Nephron progenitor cell (in vitro differentiated cells): ENCODE data around the gene BRD3.

Source experiments
- DNase-seq: peaks from one replicate; pipeline ENCODE4 v3.0.0; 2021
- H3K27ac Mint-ChIP-seq: 2 replicates; pipeline ENCODE4 v1.8.0; 2021; ENCODE audit warnings: mild to moderate bottlenecking, moderate library complexity, mixed read lengths
- H3K27me3 Mint-ChIP-seq: 2 replicates; pipeline ENCODE4 v1.8.0; 2021; ENCODE audit warnings: mild to moderate bottlenecking, low read depth, mixed read lengths; ENCODE audit not compliant: poor library complexity
- H3K36me3 Mint-ChIP-seq: 2 replicates; pipeline ENCODE4 v1.8.0; 2021; ENCODE audit warnings: low read depth, mixed read lengths
- H3K4me1 Mint-ChIP-seq: 2 replicates; pipeline ENCODE4 v1.8.0; 2021; ENCODE audit warnings: mixed read lengths
- H3K4me3 Mint-ChIP-seq: 2 replicates; pipeline ENCODE4 v1.8.0; 2021; ENCODE audit warnings: mild to moderate bottlenecking, moderate library complexity, mixed read lengths
- H3K9me3 Mint-ChIP-seq: 2 replicates; pipeline ENCODE4 v1.8.0; 2021; ENCODE audit warnings: mild to moderate bottlenecking, moderate library complexity, mixed read lengths
- TF ChIP-seq, protein P1 (sequence below): fragments of 200-600 bp; sonication (generic); IDR thresholded peaks from 2 replicates; pipeline ENCODE4 v1.5.0; 2021; ENCODE audit warnings: antibody characterized with exemption

The BRD3 gene

GRCh38 chr9:133981958-133982681 is 85.7 kb downstream of the BRD3 start:
- Mint-ChIP-seq H3K4me1 (peaks cover 79% of the 10 kb centered on the region), H3K36me3 (no peaks in the 10 kb centered on the region), H3K4me3 (no peak overlapping the region), H3K9me3 (no peaks in the 10 kb centered on the region), H3K27me3 (peaks cover 3% of the 10 kb centered on the region), H3K27ac (no peak overlapping the region)
- DNase-seq: no peak
- TF ChIP-seq, protein P1, sequence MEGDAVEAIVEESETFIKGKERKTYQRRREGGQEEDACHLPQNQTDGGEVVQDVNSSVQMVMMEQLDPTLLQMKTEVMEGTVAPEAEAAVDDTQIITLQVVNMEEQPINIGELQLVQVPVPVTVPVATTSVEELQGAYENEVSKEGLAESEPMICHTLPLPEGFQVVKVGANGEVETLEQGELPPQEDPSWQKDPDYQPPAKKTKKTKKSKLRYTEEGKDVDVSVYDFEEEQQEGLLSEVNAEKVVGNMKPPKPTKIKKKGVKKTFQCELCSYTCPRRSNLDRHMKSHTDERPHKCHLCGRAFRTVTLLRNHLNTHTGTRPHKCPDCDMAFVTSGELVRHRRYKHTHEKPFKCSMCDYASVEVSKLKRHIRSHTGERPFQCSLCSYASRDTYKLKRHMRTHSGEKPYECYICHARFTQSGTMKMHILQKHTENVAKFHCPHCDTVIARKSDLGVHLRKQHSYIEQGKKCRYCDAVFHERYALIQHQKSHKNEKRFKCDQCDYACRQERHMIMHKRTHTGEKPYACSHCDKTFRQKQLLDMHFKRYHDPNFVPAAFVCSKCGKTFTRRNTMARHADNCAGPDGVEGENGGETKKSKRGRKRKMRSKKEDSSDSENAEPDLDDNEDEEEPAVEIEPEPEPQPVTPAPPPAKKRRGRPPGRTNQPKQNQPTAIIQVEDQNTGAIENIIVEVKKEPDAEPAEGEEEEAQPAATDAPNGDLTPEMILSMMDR: no peak

DNA sequence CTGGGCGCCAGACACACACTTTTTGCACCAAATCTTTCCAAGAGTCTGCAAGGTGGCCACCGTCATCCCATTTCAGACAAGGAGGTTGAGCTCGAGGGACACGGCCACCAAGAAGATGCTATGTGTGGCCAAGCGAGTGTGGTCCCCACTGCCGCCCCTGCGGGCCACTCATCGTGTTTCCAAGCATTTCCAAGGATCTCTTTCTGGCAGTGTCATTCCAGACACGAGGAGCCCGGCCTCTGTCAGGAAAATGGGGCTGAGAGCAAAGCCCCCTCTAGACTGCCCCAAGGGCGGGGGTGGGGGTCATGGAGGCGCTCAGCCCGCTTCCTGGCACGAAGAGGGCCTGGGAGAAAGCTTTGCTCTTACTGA is 86.3 kb downstream of the BRD3 start:
- Mint-ChIP-seq H3K4me3 (no peak overlapping the region), H3K27me3 (peaks cover 3% of the 10 kb centered on the region), H3K27ac (no peak overlapping the region), H3K9me3 (no peaks in the 10 kb centered on the region), H3K4me1 (peaks cover 76% of the 10 kb centered on the region), H3K36me3 (no peaks in the 10 kb centered on the region)
- no peak for DNase-seq
- TF ChIP-seq, protein P1: no peak

- H3K27ac Mint-ChIP-seq: no peak overlapping the region
- H3K36me3 Mint-ChIP-seq: no peaks in the 10 kb centered on the region
- no peak for DNase-seq
- TF ChIP-seq, protein P1: no peak
- H3K9me3 Mint-ChIP-seq: no peaks in the 10 kb centered on the region
- no peaks in the 10 kb centered on the region for H3K27me3 Mint-ChIP-seq
- peaks cover 70% of the 10 kb centered on the region for H3K4me1 Mint-ChIP-seq
- H3K4me3 Mint-ChIP-seq: no peak overlapping the region
These were observed 86.8 kb downstream of the BRD3 start for GRCh38 chr9:133980864-133981588.
